NCI-H2196 (cell line): ENCODE results near the gene TSG101.
A peak's percentile ranks its signal among the peaks of the same experiment; 100 is the strongest.

Experiments used
- DNase-seq: peaks from one replicate; lab custom pipeline; 2025; ENCODE audit not compliant: unreplicated experiment; lab: John Stamatoyannopoulos, UW

TSG101 gene

GRCh38 chr11:18493310-18493709, 33.4 kb downstream of the TSG101 start:
- peak; percentile 29 for DNase-seq

- DNase-seq = peak; percentile 29
Measured at GRCh38 chr11:18492888-18493287, 33.9 kb downstream of the TSG101 start.

GRCh38 chr11:18491924-18492323, 34.8 kb downstream of the TSG101 start:
- no peak for DNase-seq

- DNase-seq = no peak
Measured at GRCh38 chr11:18490736-18491485, 35.8 kb downstream of the TSG101 start.

- DNase-seq = no peak
Measured at GRCh38 chr11:18490319-18490718, 36.4 kb downstream of the TSG101 start.

- no peak for DNase-seq
Measured at GRCh38 chr11:18485913-18486528, 40.7 kb downstream of the TSG101 start.

- DNase-seq = no peak
Measured at GRCh38 chr11:18479063-18479462, 47.7 kb downstream of the TSG101 start.

- DNase-seq = no peak
Measured at GRCh38 chr11:18472587-18472986, 54.2 kb downstream of the TSG101 start.

- DNase-seq = no peak
Measured at GRCh38 chr11:18471995-18472394, 54.7 kb downstream of the TSG101 start.

GRCh38 chr11:18468961-18469360, 57.8 kb downstream of the TSG101 start:
- DNase-seq = no peak

GRCh38 chr11:18468059-18468458, 58.7 kb downstream of the TSG101 start:
- no peak for DNase-seq

GRCh38 chr11:18466402-18466801, 60.3 kb downstream of the TSG101 start:
- no peak for DNase-seq

GRCh38 chr11:18463439-18463838, 63.3 kb downstream of the TSG101 start:
- DNase-seq = no peak

- DNase-seq = no peak
Measured at GRCh38 chr11:18461909-18462308, 64.8 kb downstream of the TSG101 start.

- no peak for DNase-seq
Measured at GRCh38 chr11:18459634-18460033, 67.1 kb downstream of the TSG101 start.

- no peak for DNase-seq
Measured at GRCh38 chr11:18457450-18457849, 69.3 kb downstream of the TSG101 start.

GRCh38 chr11:18455686-18456372, 70.9 kb downstream of the TSG101 start, which contains the start of gene LDHAL6A:
TSS of gene LDHAL6A (plus strand) at chr11:18455856. CDS start at chr11:18456681, 825 bp downstream.
- no peak for DNase-seq

GRCh38 chr11:18452927-18453326, 73.8 kb downstream of the TSG101 start:
- DNase-seq = no peak

GRCh38 chr11:18449251-18449650, 77.5 kb downstream of the TSG101 start:
- no peak for DNase-seq

- DNase-seq = no peak
Measured at GRCh38 chr11:18438691-18439090, 88.1 kb downstream of the TSG101 start.
